ENCODE measurements around the gene RASSF5.

RASSF5 gene

GRCh38 chr1:206507284-206508129 lies at the start of gene RASSF5:
TSS of gene RASSF5 (plus strand) at chr1:206507531. CDS start at chr1:206507603, 72 bp downstream.
- ChIA-PET POLR2A (interaction anchor here (0.7 to 1.2 kb wide), 2 partner anchors 12 to 282 kb away, joined by 3 to 4 read pairs; no protein-coding TSS in a partner anchor), CTCF (interaction anchor here (1.0 to 21.6 kb wide), 17 partner anchors 9 to 475 kb away, joined by 3 to 568 read pairs (median 8); partner anchors contain the start of genes EIF2D and IKBKE)
- peak within 1 kb of the TSS; percentile 61 for H3K4me3 ChIP-seq (ENCODE audit: low read depth, low read length)
- TF ChIP-seq, protein P1, sequence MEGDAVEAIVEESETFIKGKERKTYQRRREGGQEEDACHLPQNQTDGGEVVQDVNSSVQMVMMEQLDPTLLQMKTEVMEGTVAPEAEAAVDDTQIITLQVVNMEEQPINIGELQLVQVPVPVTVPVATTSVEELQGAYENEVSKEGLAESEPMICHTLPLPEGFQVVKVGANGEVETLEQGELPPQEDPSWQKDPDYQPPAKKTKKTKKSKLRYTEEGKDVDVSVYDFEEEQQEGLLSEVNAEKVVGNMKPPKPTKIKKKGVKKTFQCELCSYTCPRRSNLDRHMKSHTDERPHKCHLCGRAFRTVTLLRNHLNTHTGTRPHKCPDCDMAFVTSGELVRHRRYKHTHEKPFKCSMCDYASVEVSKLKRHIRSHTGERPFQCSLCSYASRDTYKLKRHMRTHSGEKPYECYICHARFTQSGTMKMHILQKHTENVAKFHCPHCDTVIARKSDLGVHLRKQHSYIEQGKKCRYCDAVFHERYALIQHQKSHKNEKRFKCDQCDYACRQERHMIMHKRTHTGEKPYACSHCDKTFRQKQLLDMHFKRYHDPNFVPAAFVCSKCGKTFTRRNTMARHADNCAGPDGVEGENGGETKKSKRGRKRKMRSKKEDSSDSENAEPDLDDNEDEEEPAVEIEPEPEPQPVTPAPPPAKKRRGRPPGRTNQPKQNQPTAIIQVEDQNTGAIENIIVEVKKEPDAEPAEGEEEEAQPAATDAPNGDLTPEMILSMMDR (IDR thresholded peaks at IDR 0.05; ENCODE audit: insufficient read depth, low read length, missing control alignments) = no peak
- DNase-seq (ENCODE audit: low read depth, low spot score) = no peak

- no peak for DNase-seq (ENCODE audit: low read depth, low spot score)
- ChIA-PET CTCF (interaction anchor here (1.1 to 7.0 kb wide), 9 partner anchors 8 to 125 kb away, joined by 3 to 79 read pairs (median 5); partner anchors contain the start of gene IKBKE), POLR2A (no interaction called here)
- H3K4me3 ChIP-seq (ENCODE audit: low read depth, low read length) = no peak overlapping the region
- TF ChIP-seq, protein P1 (IDR thresholded peaks at IDR 0.05; ENCODE audit: insufficient read depth, low read length, missing control alignments) = no peak
Measured at GRCh38 chr1:206459703-206460102, 47.6 kb upstream of the RASSF5 start.

DNA sequence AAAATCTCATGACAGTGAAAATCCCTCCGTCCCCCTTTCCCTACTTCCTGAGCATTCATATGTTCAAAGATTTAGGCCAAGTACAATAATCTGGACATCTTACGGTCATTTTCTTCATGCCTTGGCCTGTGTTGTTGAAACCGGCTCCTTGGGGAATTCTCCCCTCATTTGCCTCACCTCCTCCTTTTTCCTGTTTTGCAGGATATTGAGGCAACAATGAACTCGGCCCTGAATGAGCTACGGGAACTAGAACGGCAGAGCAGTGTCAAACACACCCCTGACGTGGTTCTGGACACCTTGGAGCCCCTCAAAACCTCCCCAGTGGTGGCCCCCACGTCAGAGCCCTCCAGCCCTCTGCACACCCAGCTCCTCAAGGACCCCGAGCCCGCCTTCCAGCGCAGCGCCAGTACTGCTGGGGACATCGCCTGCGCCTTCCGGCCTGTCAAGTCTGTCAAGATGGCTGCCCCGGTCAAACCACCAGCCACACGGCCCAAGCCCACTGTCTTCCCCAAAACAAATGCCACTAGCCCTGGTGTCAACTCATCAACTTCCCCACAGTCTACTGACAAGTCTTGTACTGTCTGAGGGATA lies 46.4 kb upstream of the RASSF5 start:
- CTCF ChIA-PET = interaction anchor here (0.6 to 7.5 kb wide), 15 partner anchors 10 to 203 kb away, joined by 3 to 92 read pairs (median 9); partner anchors contain the start of gene IKBKE
- DNase-seq (ENCODE audit: low read depth, low spot score) = no peak
- no peak overlapping the region for H3K4me3 ChIP-seq (ENCODE audit: low read depth, low read length)
- POLR2A ChIA-PET = no interaction called here
- TF ChIP-seq, protein P1 (IDR thresholded peaks at IDR 0.05; ENCODE audit: insufficient read depth, low read length, missing control alignments) = no peak

- no peak overlapping the region for H3K4me3 ChIP-seq (ENCODE audit: low read depth, low read length)
- TF ChIP-seq, protein P1 (IDR thresholded peaks at IDR 0.05; ENCODE audit: insufficient read depth, low read length, missing control alignments) = peak; percentile 62
- ChIA-PET POLR2A (no interaction called here), CTCF (interaction anchor here (0.5 to 7.5 kb wide), 23 partner anchors 10 to 521 kb away, joined by 3 to 92 read pairs (median 5); partner anchors contain the start of gene IKBKE)
- DNase-seq (ENCODE audit: low read depth, low spot score) = no peak
Measured at GRCh38 chr1:206461602-206462455, 45.5 kb upstream of the RASSF5 start.

DNA sequence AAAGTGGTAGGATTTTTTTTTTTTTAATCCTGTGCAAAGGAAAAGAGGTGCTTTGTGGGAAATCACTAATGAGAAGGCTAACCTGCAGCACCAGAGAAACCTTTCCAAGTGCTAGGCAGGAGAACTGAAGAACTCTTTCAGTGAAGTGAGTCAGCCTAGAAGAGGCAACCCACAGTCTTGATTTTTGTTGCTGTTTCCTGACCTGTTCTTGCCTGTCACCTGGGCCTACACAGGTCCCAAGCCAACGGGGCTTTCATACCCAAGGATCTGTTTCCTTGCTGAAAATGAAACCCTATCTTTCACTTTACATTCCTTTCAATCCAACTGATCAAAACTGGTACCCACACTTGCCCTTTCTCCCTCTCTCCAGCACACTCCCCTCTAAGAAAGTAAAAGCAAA lies 44.2 kb upstream of the RASSF5 start:
- CTCF ChIA-PET = interaction anchor here (1.0 to 7.5 kb wide), 10 partner anchors 8 to 47 kb away, joined by 3 to 92 read pairs (median 16); partner anchors contain the start of gene IKBKE
- TF ChIP-seq, protein P1 (IDR thresholded peaks at IDR 0.05; ENCODE audit: insufficient read depth, low read length, missing control alignments) = no peak
- no peak overlapping the region for H3K4me3 ChIP-seq (ENCODE audit: low read depth, low read length)
- no peak for DNase-seq (ENCODE audit: low read depth, low spot score)
- POLR2A ChIA-PET = no interaction called here

Measured in AG04449 (cell line).